Activated naive CD4-positive, alpha-beta T cell treated with anti-CD3 and anti-CD28 coated beads, Interleukin-2, amount 10 ng/mL, durations not matched to agents 7 days and 5 days (primary cell): ENCODE results near the gene AGT.

Source experiments
- CTCF ChIA-PET: fragments of 350-600 bp; sonication (Branson Sonifier 250); formaldehyde crosslinking; loops from one replicate; lab custom pipeline; 2021; ENCODE audit warnings: antibody characterized with exemption; lab: Charles Lee
- DNase-seq: peaks from one replicate; pipeline ENCODE4 v3.0.0-alpha.2; 2020
- H3K27ac Mint-ChIP-seq: one replicate; pipeline ENCODE4 v1.8.0; 2021; ENCODE audit warnings: mild to moderate bottlenecking, moderate library complexity, mixed read lengths
- H3K27me3 Mint-ChIP-seq: one replicate; pipeline ENCODE4 v1.8.0; 2021; ENCODE audit warnings: mild to moderate bottlenecking, mixed read lengths
- H3K36me3 Mint-ChIP-seq: one replicate; pipeline ENCODE4 v1.8.0; 2021; ENCODE audit warnings: mixed read lengths
- H3K4me1 Mint-ChIP-seq: one replicate; pipeline ENCODE4 v1.8.0; 2021; ENCODE audit warnings: mixed read lengths
- H3K4me3 Mint-ChIP-seq: one replicate; pipeline ENCODE4 v1.8.0; 2021; ENCODE audit warnings: mild to moderate bottlenecking, moderate library complexity, mixed read lengths
- H3K9me3 Mint-ChIP-seq: one replicate; pipeline ENCODE4 v1.8.0; 2021; ENCODE audit warnings: mixed read lengths

AGT gene

DNA sequence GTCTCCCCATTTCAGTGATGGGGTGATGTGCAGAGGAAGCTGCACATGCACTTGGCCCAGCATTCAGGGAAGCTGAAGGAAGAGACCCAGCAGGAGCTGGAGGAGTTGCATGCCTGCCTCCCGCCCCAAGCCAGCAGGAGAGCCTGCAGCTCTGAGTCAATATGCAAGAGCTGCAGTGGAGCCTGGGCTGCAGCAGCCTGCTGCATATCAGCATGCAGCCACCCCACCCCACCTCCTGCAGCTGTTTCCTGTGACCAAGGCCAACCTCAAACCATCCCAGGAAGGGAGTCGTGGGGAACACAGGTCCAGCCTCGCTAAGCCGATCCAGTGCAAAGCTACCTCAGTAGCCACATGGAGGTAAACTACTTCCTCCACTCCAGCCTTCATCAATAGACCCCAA is 18.9 kb downstream of the AGT start:
- H3K4me1 Mint-ChIP-seq, result peaks cover 2% of the 10 kb centered on the region
- CTCF ChIA-PET, result no interaction called here
- H3K27me3 Mint-ChIP-seq, result peaks cover 5% of the 10 kb centered on the region
- H3K9me3 Mint-ChIP-seq, result no peaks in the 10 kb centered on the region
- peaks cover 20% of the 10 kb centered on the region for H3K36me3 Mint-ChIP-seq
- no peak for DNase-seq
- H3K4me3 Mint-ChIP-seq, result no peak overlapping the region
- H3K27ac Mint-ChIP-seq, result no peak overlapping the region

DNA sequence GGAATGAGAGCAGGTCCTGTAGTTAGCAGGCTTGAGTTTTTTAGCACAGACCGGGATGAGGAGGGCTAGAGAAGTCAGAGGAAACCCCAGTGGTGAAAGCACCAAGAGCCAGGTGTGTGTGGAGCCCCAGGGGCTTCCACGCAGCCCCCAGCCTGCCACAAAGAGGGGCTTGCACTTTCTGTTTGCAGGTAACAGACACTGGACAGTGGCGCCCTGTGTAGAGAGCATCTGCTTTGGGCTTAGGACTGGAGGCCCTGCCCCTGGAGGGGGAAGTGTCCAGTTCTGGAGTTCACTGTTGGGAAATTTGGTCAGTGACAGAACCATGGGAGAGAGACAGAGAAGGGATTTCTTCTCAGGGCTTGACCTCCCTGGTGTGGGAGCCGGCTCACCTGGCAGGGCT is 19.5 kb downstream of the AGT start:
- H3K9me3 Mint-ChIP-seq, result no peaks in the 10 kb centered on the region
- no peak overlapping the region for H3K27ac Mint-ChIP-seq

DNA sequence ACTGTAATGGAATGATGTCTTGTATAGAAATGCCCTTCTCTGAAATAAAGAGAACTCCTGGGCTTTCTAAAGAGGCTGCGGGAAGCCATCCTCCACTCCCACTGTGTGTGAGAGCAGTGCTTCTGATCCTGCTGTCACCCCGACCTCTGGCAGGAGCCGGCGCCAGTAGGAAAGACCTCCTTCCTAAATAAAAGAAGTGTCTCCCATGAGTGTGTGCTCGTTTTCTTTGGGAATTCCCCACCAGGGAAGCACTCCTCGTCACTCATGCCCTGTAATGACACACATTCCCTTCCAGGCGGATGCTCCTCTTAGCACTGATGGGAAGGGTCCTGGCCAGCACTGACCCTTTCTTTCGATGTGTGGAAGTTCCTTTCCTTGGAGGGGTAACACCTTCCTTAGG is 20.1 kb downstream of the AGT start:
- peaks cover 2% of the 10 kb centered on the region for H3K4me1 Mint-ChIP-seq
- H3K27ac Mint-ChIP-seq, result no peak overlapping the region
- no peak for DNase-seq
- H3K9me3 Mint-ChIP-seq, result no peaks in the 10 kb centered on the region
- H3K36me3 Mint-ChIP-seq, result peaks cover 25% of the 10 kb centered on the region
- H3K4me3 Mint-ChIP-seq, result no peak overlapping the region
- H3K27me3 Mint-ChIP-seq, result peaks cover 5% of the 10 kb centered on the region
- CTCF ChIA-PET, result no interaction called here

More for the DNA sequence above, 19.5 kb downstream of the AGT start:
- no peak for DNase-seq
- peaks cover 5% of the 10 kb centered on the region for H3K27me3 Mint-ChIP-seq
- H3K4me3 Mint-ChIP-seq, result no peak overlapping the region
- H3K36me3 Mint-ChIP-seq, result peaks cover 25% of the 10 kb centered on the region
- CTCF ChIA-PET, result no interaction called here
- H3K4me1 Mint-ChIP-seq, result peaks cover 2% of the 10 kb centered on the region

DNA sequence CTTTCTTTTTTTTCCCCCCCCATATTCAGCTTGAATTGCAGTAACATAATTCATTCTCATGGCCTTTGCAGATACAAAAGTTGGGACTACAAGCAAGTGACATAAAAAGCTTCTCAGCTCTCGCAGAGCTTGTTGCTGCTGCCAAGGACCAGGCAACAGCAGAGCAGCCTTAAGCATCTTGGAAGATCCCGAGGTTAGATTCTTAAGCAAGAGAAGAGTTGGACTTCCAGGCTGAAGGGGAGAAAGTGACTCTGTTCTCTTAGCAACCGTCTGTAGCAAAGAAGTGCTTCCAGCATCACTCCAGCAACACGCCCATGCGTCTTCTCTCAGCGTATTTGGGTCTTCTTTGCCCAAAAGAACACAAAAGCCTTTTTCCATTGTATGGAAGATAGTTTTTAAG is 20.7 kb downstream of the AGT start:
- Mint-ChIP-seq H3K27me3 (peaks cover 4% of the 10 kb centered on the region), H3K36me3 (peaks cover 27% of the 10 kb centered on the region), H3K4me1 (peaks cover 2% of the 10 kb centered on the region), H3K9me3 (no peaks in the 10 kb centered on the region), H3K4me3 (no peak overlapping the region), H3K27ac (no peak overlapping the region)
- DNase-seq, result no peak
- CTCF ChIA-PET, result no interaction called here

DNA sequence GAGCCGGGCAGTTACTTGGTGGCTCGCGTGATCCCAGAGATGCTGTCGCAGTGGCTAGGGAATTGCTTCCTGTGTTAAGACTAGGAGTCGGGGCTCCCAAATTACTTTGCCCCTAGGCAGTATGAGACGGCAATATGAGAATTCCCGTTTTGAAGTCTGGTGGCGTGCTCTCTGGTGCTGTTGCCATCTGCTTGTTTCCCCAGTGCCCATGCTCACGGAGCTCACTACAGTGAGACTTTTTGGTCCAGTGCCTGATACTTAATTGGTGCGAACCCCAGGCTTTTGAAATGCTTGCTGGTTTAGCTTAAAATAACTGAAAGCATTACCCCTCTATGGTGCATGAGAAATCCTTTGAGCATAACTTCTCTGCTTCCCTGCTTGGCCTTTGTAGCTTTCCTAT is 22.3 kb downstream of the AGT start:
- Mint-ChIP-seq H3K9me3 (no peaks in the 10 kb centered on the region), H3K36me3 (peaks cover 32% of the 10 kb centered on the region), H3K27ac (no peak overlapping the region), H3K4me1 (peaks cover 2% of the 10 kb centered on the region), H3K4me3 (no peak overlapping the region), H3K27me3 (no peaks in the 10 kb centered on the region)
- no peak for DNase-seq
- CTCF ChIA-PET, result no interaction called here

DNA sequence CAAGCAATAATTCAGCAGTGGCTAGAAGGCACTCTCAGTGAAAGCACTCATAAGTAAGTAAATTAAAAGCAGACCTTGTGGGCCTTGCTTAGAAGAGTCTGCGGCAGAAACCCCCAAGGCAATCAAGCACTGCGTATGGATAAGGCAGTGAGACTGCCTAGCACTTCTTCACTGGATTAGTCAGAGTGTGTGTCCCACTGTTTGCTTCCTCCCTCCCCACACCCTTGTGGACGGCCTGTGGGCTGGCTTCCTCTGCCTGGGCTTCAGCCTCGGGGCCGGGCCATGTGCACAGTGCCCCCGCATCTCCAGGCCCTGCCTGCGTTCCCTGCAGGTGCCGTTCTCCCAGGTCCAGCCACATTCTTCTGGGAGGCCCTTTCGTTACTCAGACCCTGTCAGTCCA is 23.8 kb downstream of the AGT start:
- Mint-ChIP-seq H3K27ac (no peak overlapping the region), H3K9me3 (no peaks in the 10 kb centered on the region), H3K4me1 (peaks cover 2% of the 10 kb centered on the region), H3K36me3 (peaks cover 39% of the 10 kb centered on the region), H3K27me3 (no peaks in the 10 kb centered on the region), H3K4me3 (no peak overlapping the region)
- CTCF ChIA-PET, result no interaction called here
- no peak for DNase-seq

DNA sequence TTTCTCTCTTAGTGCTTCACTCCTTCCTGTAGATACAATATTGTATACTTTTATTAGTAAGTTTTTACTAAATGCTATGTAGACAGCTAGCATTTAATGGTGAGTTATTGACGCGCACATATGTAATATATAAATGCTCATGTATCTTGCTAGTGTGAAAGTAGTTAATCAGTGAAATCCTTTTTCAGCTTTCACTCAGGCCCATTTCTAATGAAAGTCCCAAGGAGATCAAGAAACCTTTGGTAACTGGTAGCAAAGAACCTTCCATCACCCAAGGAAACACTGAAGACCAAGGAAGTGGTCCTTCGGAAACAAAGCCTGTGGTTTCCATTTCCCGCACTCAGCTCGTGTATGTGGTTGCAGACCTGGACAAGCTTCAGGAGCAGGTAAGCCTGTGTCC is 27.2 kb downstream of the AGT start:
- no peak for DNase-seq
- H3K4me1 Mint-ChIP-seq, result peaks cover under 1% of the 10 kb centered on the region
- peaks cover 36% of the 10 kb centered on the region for H3K36me3 Mint-ChIP-seq
- H3K4me3 Mint-ChIP-seq, result no peak overlapping the region
- H3K27ac Mint-ChIP-seq, result no peak overlapping the region
- CTCF ChIA-PET, result no interaction called here
- no peaks in the 10 kb centered on the region for H3K9me3 Mint-ChIP-seq
- no peaks in the 10 kb centered on the region for H3K27me3 Mint-ChIP-seq

DNA sequence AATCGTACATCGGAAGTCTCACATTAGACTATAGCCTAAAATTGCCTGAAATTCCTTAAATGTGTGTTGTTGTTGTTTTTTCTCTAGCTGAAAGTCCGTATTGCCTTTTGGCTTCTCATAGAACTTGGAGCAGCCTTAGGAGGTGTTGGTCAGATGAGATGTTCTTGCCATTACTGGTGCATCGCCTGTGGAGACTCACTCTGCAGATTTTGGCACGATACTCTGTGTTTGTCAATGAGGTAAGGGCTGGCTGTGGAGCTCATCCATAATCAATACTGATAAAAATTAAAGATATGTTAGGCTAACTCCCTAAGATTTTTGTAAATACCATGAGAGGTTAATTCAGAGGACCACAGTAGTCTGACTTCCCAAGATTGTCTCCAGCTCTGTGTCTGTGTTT is 28.9 kb downstream of the AGT start:
- CTCF ChIA-PET, result no interaction called here
- peaks cover 29% of the 10 kb centered on the region for H3K36me3 Mint-ChIP-seq

DNA sequence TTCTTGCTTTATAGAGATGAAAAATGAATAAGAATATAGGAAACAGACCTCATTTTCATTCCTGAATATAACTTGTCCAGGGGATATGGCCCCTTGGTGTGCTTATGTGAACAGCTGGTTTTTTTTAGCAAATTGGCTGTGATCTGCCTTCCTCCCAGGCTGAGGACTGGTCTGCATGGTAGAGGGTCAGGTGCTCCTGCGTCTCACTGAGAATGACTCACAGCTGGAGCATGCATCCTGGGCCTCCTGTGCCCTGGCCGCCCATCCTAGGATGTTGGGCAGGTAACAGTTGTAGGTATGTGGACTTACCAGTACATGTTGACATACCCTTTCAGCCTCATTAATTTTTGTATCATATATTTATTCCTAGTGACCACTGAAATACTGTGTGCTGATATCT is 29.8 kb downstream of the AGT start:
- peaks cover 3% of the 10 kb centered on the region for H3K4me1 Mint-ChIP-seq
- peaks cover 32% of the 10 kb centered on the region for H3K36me3 Mint-ChIP-seq
- no peak for DNase-seq
- no peaks in the 10 kb centered on the region for H3K9me3 Mint-ChIP-seq
- CTCF ChIA-PET, result interaction anchor here (0.6 kb wide), 1 partner anchor 11 kb away, joined by 3 read pairs; no protein-coding TSS in a partner anchor
- no peaks in the 10 kb centered on the region for H3K27me3 Mint-ChIP-seq
- H3K4me3 Mint-ChIP-seq, result no peak overlapping the region
- H3K27ac Mint-ChIP-seq, result no peak overlapping the region

More for the DNA sequence above, 28.9 kb downstream of the AGT start:
- no peaks in the 10 kb centered on the region for H3K27me3 Mint-ChIP-seq
- H3K4me1 Mint-ChIP-seq, result peaks cover 3% of the 10 kb centered on the region
- no peak overlapping the region for H3K27ac Mint-ChIP-seq
- no peak overlapping the region for H3K4me3 Mint-ChIP-seq
- no peaks in the 10 kb centered on the region for H3K9me3 Mint-ChIP-seq
- DNase-seq, result no peak

DNA sequence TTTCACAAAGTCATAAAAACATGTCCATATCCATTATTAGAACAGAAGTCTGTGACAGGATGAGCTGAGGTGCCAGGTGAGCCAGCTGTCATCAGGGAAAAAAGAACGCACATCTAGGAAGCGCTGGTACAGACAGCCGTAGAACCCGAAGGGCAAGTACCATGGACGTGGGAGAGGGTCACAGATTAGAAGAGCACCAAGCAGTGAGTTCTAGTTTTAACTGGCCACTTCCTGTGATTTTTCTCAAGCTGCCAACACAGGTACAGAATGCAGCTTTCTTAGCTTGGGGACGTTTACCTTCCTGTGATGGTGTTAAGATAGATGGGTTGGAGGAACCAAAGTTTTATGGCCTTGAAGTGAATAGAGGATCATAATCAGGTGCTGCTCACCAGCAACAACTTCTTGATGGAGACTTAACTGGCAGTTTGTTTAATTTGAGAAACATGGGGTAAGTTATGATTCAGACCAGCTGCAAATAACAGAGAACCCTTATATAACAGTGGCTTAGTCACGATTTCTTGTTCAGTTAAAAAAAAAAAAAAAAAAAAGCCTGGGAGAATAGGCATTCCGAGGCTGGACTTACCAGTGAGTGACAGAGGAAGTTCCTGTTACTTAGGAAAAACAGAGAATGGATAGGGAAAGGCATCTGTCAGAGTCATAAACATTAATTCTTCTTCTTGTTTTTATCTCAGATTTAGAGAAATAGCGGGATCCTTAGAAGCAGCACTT is 30.9 kb downstream of the AGT start:
- no peaks in the 10 kb centered on the region for H3K9me3 Mint-ChIP-seq
- no peak for DNase-seq
- H3K27ac Mint-ChIP-seq, result no peak overlapping the region
- CTCF ChIA-PET, result no interaction called here
- peaks cover 36% of the 10 kb centered on the region for H3K36me3 Mint-ChIP-seq
- no peaks in the 10 kb centered on the region for H3K27me3 Mint-ChIP-seq
- H3K4me3 Mint-ChIP-seq, result no peak overlapping the region
- peaks cover 3% of the 10 kb centered on the region for H3K4me1 Mint-ChIP-seq

DNA sequence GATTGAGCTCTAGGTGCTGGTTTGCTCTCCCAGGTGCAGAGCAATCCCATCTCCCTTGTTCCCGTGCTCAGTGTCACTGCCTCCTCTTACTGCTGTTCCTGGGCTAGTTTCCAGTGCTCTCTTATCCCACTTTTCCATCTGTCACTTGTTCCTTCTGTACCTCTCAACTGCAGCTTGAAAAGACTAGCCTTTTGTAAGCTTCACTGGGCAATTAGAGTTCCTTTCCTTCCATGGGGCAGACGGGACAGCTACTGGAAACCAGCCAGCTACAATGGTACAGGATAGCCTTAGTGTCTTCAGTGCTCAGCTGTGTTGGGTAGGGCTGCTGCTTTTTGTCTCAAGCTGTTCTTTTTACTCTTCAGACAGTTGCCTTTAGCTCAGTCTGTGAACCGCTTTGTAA is 31.6 kb downstream of the AGT start:
- no peak for DNase-seq
- peaks cover 3% of the 10 kb centered on the region for H3K4me1 Mint-ChIP-seq
- H3K36me3 Mint-ChIP-seq, result peaks cover 34% of the 10 kb centered on the region
- H3K27me3 Mint-ChIP-seq, result no peaks in the 10 kb centered on the region
- H3K27ac Mint-ChIP-seq, result no peak overlapping the region
- no peaks in the 10 kb centered on the region for H3K9me3 Mint-ChIP-seq
- H3K4me3 Mint-ChIP-seq, result no peak overlapping the region
- CTCF ChIA-PET, result no interaction called here

DNA sequence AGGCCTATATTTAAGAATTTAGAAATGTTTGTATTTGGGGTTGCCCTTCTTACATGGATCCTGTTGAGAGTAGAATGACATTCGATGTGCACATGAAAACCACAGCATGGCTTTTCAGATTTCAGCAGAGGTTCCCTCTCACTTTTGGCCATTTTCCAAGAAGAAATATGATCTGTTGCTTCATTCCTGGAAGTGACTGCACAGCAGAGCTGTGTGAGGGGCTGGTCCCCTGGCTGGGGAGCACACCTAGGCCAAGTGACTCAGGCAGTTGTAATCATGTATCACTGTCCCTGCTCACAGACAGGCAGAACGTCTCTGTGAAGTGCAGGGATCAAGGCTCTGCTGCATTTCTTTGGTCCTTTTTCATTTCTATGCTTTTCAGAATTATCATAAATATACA is 32.3 kb downstream of the AGT start:
- CTCF ChIA-PET, result no interaction called here
- DNase-seq, result no peak
- Mint-ChIP-seq H3K36me3 (peaks cover 34% of the 10 kb centered on the region), H3K27me3 (no peaks in the 10 kb centered on the region), H3K9me3 (no peaks in the 10 kb centered on the region), H3K4me1 (peaks cover 3% of the 10 kb centered on the region), H3K27ac (no peak overlapping the region), H3K4me3 (no peak overlapping the region)

DNA sequence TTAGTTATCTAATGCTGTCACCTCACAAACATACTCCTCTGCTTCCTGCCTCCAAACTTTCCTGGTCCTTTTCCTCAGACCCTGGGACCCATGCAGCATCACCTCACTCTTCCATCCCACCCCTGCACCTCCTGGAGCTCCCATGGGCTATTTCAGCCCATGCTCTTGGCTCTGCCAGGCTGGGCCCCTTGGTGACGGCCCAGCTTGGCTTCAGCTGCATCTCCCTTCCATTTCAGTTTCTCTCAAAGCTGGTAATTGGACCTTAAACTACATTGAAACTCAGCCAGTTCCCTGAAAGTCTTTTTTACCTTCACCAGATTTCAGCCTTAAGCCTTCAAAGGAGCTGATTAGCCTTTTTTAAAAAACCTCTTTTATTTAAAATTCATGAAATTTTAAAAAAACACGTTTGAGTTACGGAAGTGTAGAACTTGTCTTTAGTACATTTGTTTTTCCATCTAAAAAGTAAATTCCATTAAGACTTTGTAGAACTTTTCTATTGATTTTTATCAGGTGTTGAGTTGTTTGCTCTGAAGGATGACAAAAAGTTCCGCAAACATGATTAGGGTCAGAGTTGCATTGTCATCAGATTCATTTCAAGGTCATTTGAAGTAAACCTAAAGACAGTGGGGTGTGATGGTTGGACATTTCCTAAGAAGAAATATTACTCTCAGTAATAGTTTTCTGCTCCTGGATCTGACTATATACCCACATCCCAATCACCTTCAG is 33.5 kb downstream of the AGT start:
- CTCF ChIA-PET, result no interaction called here
- H3K9me3 Mint-ChIP-seq, result no peaks in the 10 kb centered on the region
- no peak for DNase-seq
- no peak overlapping the region for H3K27ac Mint-ChIP-seq
- H3K36me3 Mint-ChIP-seq, result peaks cover 39% of the 10 kb centered on the region
- no peak overlapping the region for H3K4me3 Mint-ChIP-seq
- H3K4me1 Mint-ChIP-seq, result peaks cover 3% of the 10 kb centered on the region
- no peaks in the 10 kb centered on the region for H3K27me3 Mint-ChIP-seq

DNA sequence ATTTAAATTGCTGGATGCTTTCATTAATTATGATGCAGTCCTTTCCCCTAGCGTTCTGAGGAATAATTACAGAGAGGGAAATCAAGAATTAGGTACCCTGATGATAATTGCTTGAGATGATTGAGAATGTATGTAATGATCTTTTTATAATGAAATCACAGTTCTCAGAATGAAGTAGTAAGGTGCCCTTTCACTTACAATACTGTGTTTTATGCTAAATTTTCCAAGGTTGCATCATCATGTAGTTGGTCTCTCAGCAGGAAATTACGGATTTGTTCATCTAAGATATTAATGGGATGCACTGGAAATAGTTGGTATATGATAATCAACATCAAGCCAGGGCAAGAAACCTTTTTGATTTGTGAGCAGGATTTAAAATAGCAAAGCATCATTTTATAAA is 34.1 kb downstream of the AGT start:
- H3K27ac Mint-ChIP-seq, result no peak overlapping the region
- H3K4me1 Mint-ChIP-seq, result peaks cover 3% of the 10 kb centered on the region
- no peak for DNase-seq
- H3K4me3 Mint-ChIP-seq, result no peak overlapping the region
- CTCF ChIA-PET, result no interaction called here
- H3K9me3 Mint-ChIP-seq, result no peaks in the 10 kb centered on the region
- peaks cover 34% of the 10 kb centered on the region for H3K36me3 Mint-ChIP-seq
- no peaks in the 10 kb centered on the region for H3K27me3 Mint-ChIP-seq

DNA sequence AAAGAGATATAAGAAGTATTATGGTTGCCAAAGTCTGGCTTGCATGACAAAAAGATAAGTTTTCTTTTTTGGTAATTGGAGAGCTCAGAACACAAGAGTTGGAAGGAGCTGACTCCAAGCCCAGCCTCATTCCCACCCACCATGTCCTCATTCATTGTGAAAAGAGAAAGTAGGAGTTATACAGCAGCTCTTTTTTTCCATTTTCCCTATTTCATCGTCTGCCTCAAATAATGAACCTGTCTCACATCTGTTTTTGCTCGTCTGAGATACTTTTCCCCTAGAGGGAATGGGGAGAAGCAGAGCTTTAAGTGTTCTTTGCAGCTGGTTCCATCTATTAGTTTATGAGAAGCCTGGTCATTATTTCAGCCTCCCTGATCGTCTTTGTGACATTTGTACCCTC is 34.7 kb downstream of the AGT start:
- DNase-seq, result no peak
- no peak overlapping the region for H3K27ac Mint-ChIP-seq
- no peak overlapping the region for H3K4me3 Mint-ChIP-seq
- CTCF ChIA-PET, result no interaction called here
- H3K36me3 Mint-ChIP-seq, result peaks cover 30% of the 10 kb centered on the region
- H3K27me3 Mint-ChIP-seq, result no peaks in the 10 kb centered on the region
- H3K4me1 Mint-ChIP-seq, result peaks cover 3% of the 10 kb centered on the region
- no peaks in the 10 kb centered on the region for H3K9me3 Mint-ChIP-seq
